H9 (cell line): Measurements from ENCODE around the gene NME4. TPM values are rescaled to one million over a fixed set of nuclear protein-coding genes. Genes with fewer than 3 reads are reported as not detected.
A peak's percentile ranks its signal among the peaks of the same experiment; 100 is the strongest.

ENCODE experiments used
- DNase-seq: peaks from one replicate; pipeline ENCODE4 v3.0.0-alpha.2; 2017
- H2AFZ ChIP-seq: one replicate; pipeline ENCODE4 v1.6.1; 2013; ENCODE audit warnings: mild to moderate bottlenecking, low read length, control low read depth, moderate library complexity
- H2AK5ac ChIP-seq: 2 replicates; pipeline ENCODE4 v1.6.1; 2013; ENCODE audit warnings: low read length, control low read depth, mixed read lengths; ENCODE audit not compliant: insufficient read length
- H2BK120ac ChIP-seq: one replicate; pipeline ENCODE4 v1.6.1; 2013; ENCODE audit warnings: low read depth, mild to moderate bottlenecking, low read length, control low read depth, inconsistent platforms; ENCODE audit not compliant: poor library complexity, severe bottlenecking
- H2BK12ac ChIP-seq: 2 replicates; pipeline ENCODE4 v1.6.1; 2013; ENCODE audit warnings: low read length, control low read depth, mixed read lengths, low read depth; ENCODE audit not compliant: insufficient read length
- H2BK15ac ChIP-seq: 2 replicates; pipeline ENCODE4 v1.6.1; 2013; ENCODE audit warnings: low read depth, low read length, control low read depth
- H2BK20ac ChIP-seq: one replicate; pipeline ENCODE4 v1.6.1; 2013; ENCODE audit warnings: low read depth, mild to moderate bottlenecking, low read length, control low read depth, inconsistent platforms; ENCODE audit not compliant: poor library complexity, severe bottlenecking
- H2BK5ac ChIP-seq: 2 replicates; pipeline ENCODE4 v1.6.1; 2013; ENCODE audit warnings: low read length, control low read depth, mixed read lengths; ENCODE audit not compliant: insufficient read length
- H3K14ac ChIP-seq: 2 replicates; pipeline ENCODE4 v1.6.1; 2013; ENCODE audit warnings: low read length, control low read depth; ENCODE audit not compliant: insufficient read depth
- H3K18ac ChIP-seq: 2 replicates; pipeline ENCODE4 v1.6.1; 2013; ENCODE audit warnings: low read depth, mild to moderate bottlenecking, mixed read lengths, low read length, control low read depth; ENCODE audit not compliant: insufficient read length
- H3K23ac ChIP-seq: 2 replicates; pipeline ENCODE4 v1.6.1; 2013; ENCODE audit warnings: low read length, control low read depth, mixed read lengths, low read depth; ENCODE audit not compliant: insufficient read length
- H3K23me2 ChIP-seq: 2 replicates; pipeline ENCODE4 v1.6.1; 2013; ENCODE audit warnings: low read depth, mild to moderate bottlenecking, mixed read lengths, low read length, control low read depth; ENCODE audit not compliant: insufficient read length, poor library complexity, severe bottlenecking
- H3K27ac ChIP-seq: 2 replicates; pipeline ENCODE4 v1.5.1; 2013; ENCODE audit warnings: low read length, control low read depth, mixed read lengths, low read depth; ENCODE audit not compliant: insufficient read length
- H3K27me3 ChIP-seq: 2 replicates; pipeline ENCODE4 v1.6.1; 2013; ENCODE audit warnings: low read length, control low read depth, inconsistent platforms; ENCODE audit not compliant: insufficient read depth
- H3K4ac ChIP-seq: 2 replicates; pipeline ENCODE4 v1.6.1; 2013; ENCODE audit warnings: low read depth, mild to moderate bottlenecking, control low read depth, inconsistent platforms, low read length, moderate library complexity
- H3K4me1 ChIP-seq: 2 replicates; pipeline ENCODE4 v1.6.1; 2013; ENCODE audit warnings: low read length, control low read depth, inconsistent platforms; ENCODE audit not compliant: insufficient read depth
- H3K4me2 ChIP-seq: 2 replicates; pipeline ENCODE4 v1.6.1; 2013; ENCODE audit warnings: low read length, control low read depth, mixed read lengths; ENCODE audit not compliant: insufficient read length, insufficient read depth
- H3K56ac ChIP-seq: 2 replicates; pipeline ENCODE4 v1.6.1; 2013; ENCODE audit warnings: low read depth, mild to moderate bottlenecking, mixed read lengths, low read length, control low read depth; ENCODE audit not compliant: insufficient read length
- H3K79me1 ChIP-seq: 2 replicates; pipeline ENCODE4 v1.6.1; 2013; ENCODE audit warnings: low read depth, mild to moderate bottlenecking, moderate library complexity, low read length, control low read depth, inconsistent platforms; ENCODE audit not compliant: insufficient read depth, poor library complexity, severe bottlenecking
- H3K79me2 ChIP-seq: 2 replicates; pipeline ENCODE4 v1.6.1; 2013; ENCODE audit warnings: low read length, control low read depth, inconsistent platforms; ENCODE audit not compliant: insufficient read depth
- H3K9ac ChIP-seq: 2 replicates; pipeline ENCODE4 v1.6.1; 2013; ENCODE audit warnings: low read length, control low read depth, mixed read lengths; ENCODE audit not compliant: insufficient read length; ENCODE audit errors: extremely low read depth
- H3K9me3 ChIP-seq: one replicate; pipeline ENCODE4 v1.6.1; 2013; ENCODE audit warnings: low read depth, low read length, inconsistent platforms; ENCODE audit not compliant: control insufficient read depth
- H3T11ph ChIP-seq: one replicate; pipeline ENCODE4 v1.6.1; 2013; ENCODE audit warnings: mild to moderate bottlenecking, low read length, control low read depth, inconsistent platforms
- H4K20me1 ChIP-seq: one replicate; pipeline ENCODE4 v1.6.1; 2013; ENCODE audit not compliant: control insufficient read depth, insufficient read length, insufficient read depth
- H4K5ac ChIP-seq: 2 replicates; pipeline ENCODE4 v1.6.1; 2013; ENCODE audit warnings: low read depth, mild to moderate bottlenecking, mixed read lengths, low read length, control low read depth; ENCODE audit not compliant: insufficient read length
- H4K8ac ChIP-seq: replicated peaks from 2 replicates; pipeline ENCODE4 v1.6.1; 2013; ENCODE audit warnings: low read length, control low read depth, mixed read lengths, low read depth; ENCODE audit not compliant: insufficient read length
- H4K91ac ChIP-seq: 2 replicates; pipeline ENCODE4 v1.6.1; 2013; ENCODE audit warnings: low read depth, mild to moderate bottlenecking, moderate library complexity, mixed read lengths, low read length, control low read depth; ENCODE audit not compliant: insufficient read length
- H3K27ac Mint-ChIP-seq, 3 experiments: 2 replicates in 2 of 3; 3 replicates in 1 of 3; pipeline ENCODE4 v1.8.0; 2020 to 2021; ENCODE audit warnings: mixed read lengths in 3 of 3, mild to moderate bottlenecking in 1 of 3, moderate library complexity in 1 of 3
- H3K27me3 Mint-ChIP-seq: 2 replicates; pipeline ENCODE4 v1.8.0; 2021; ENCODE audit warnings: low read depth, mild to moderate bottlenecking, moderate library complexity, mixed read lengths
- H3K36me3 Mint-ChIP-seq, 3 experiments: 2 replicates in 2 of 3; 3 replicates in 1 of 3; pipeline ENCODE4 v1.8.0; 2020 to 2021; ENCODE audit warnings: low read depth in 3 of 3, mixed read lengths in 3 of 3; ENCODE audit not compliant: insufficient read depth in 1 of 3
- H3K4me1 Mint-ChIP-seq, 2 experiments: 2 replicates each; pipeline ENCODE4 v1.8.0; 2020; ENCODE audit warnings: mixed read lengths in 2 of 2
- H3K4me3 Mint-ChIP-seq, 2 experiments: 2 replicates in 1 of 2; 3 replicates in 1 of 2; pipeline ENCODE4 v1.8.0; 2020 to 2021; ENCODE audit warnings: mild to moderate bottlenecking in 2 of 2, mixed read lengths in 2 of 2, moderate library complexity in 1 of 2
- H3K9me3 Mint-ChIP-seq, 2 experiments: 2 replicates in 1 of 2; 3 replicates in 1 of 2; pipeline ENCODE4 v1.8.0; 2020; ENCODE audit warnings: mild to moderate bottlenecking in 2 of 2, mixed read lengths in 2 of 2, moderate library complexity in 1 of 2
- CTCF ChIP-seq: fragments of 200-600 bp; sonication (generic); conservative IDR thresholded peaks from 3 replicates; pipeline ENCODE4 v1.8.0; 2021; ENCODE audit warnings: antibody characterized with exemption, mild to moderate bottlenecking
- WGBS: extraction: QIAGEN DNeasy Blood & Tissue Kit; methylation state at CpG from one replicate; pipeline ENCODE4 v1.1.7; 2013; ENCODE audit warnings: missing lambda C conversion rate, low lambda C conversion rate, mixed read lengths; ENCODE audit not compliant: insufficient read length; ENCODE audit errors: extremely low coverage; 5-methylcytosine and 5-hydroxymethylcytosine counted together
- total RNA-seq: library from RNA; stranded (reverse); gene quantifications from 2 replicates; pipeline ENCODE4 v1.2.1, GENCODE V29; 2021

Gene NME4
- total RNA-seq, 1 experiment from 2014 or later, result 320 TPM

GRCh38 chr16:396199-396598 lies 800 bp upstream of the NME4 start:
- Histone ChIP-seq H3K4ac (no peak overlapping the region), H4K91ac (no peak overlapping the region), H3K9ac (no peak overlapping the region), H2BK15ac (no peak overlapping the region), H3K4me2 (peak overlapping the region; percentile 36), H3K27me3 (no peaks in the 10 kb centered on the region), H3K18ac (no peak overlapping the region), H4K20me1 (peaks cover 2% of the 10 kb centered on the region), H2BK5ac (no peak overlapping the region), H3K56ac (no peak overlapping the region), H3K14ac (no peak overlapping the region), H2AFZ (no peak overlapping the region), H2BK120ac (no peak overlapping the region), H3K79me2 (no peaks in the 10 kb centered on the region), H3K27ac (no peak overlapping the region), H4K5ac (no peak overlapping the region), H4K8ac (no peak overlapping the region), H3T11ph (no peak overlapping the region), H2BK20ac (no peak overlapping the region), H3K23me2 (no peaks in the 10 kb centered on the region), H2AK5ac (no peak overlapping the region), H3K79me1 (no peaks in the 10 kb centered on the region), H3K9me3 (no peaks in the 10 kb centered on the region), H3K23ac (no peak overlapping the region), H3K4me1 (peaks cover 2% of the 10 kb centered on the region; the same call in 1 of the 2 replicates), H2BK12ac (no peak overlapping the region)
- peak overlapping the region; percentile 80 to 94 for H3K4me3 Mint-ChIP-seq
- no peak for TF ChIP-seq CTCF
- no peaks in the 10 kb centered on the region for H3K27me3 Mint-ChIP-seq
- peaks cover 7 to 14% of the 10 kb centered on the region in 2 experiments for H3K9me3 Mint-ChIP-seq
- WGBS, result no CpG with 5 or more reads among the region's 3 CpGs
- H3K27ac Mint-ChIP-seq, result peak overlapping the region; percentile 96 to 97 (median 97); a peak in 6 of 7 replicates
- peaks cover 22 to 34% (median 29%) of the 10 kb centered on the region in 3 experiments for H3K36me3 Mint-ChIP-seq
- no peak for DNase-seq
- peaks cover 24% of the 10 kb centered on the region in 2 experiments for H3K4me1 Mint-ChIP-seq
